ENCODE results near the gene MCM5. TPM values are rescaled to one million over a fixed set of nuclear protein-coding genes. Genes with fewer than 3 reads are reported as not detected.
"Not testable (repeated sequence)": the region's sequence is repeated elsewhere in the genome, so short reads cannot be mapped to it uniquely, and the experiment has no call there.

Gene MCM5
- total RNA-seq, 1 experiment from 2014 or later, result 274 TPM

DNA sequence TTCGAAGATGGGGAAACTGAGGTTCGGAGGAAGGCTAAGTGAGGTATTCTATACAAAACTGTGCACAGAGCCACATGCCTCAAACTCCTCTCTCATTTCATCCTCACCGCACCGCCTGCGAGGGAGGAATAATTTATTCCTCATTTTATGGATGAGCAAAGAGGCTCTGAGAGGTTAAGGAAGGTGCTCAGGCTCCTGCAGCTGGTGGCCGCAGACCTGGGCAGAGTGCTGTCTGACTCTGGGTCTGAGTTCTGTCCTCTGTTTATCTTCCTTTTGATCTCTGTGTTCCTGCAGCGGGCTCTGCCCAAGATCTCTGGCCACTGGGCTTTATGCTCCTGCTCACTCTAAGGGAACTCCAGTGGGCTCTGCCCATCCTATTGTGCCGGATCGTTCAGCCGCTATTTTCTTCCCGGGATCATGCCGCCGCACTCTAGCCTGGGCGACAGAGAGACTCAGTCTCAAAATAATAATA, 59.5 kb downstream of the MCM5 start:
- no peak overlapping the region for H2AK5ac ChIP-seq (ENCODE audit: insufficient read length, low read length)
- H3K4ac ChIP-seq (ENCODE audit: low read depth, low read length), result no peak overlapping the region
- H3K14ac ChIP-seq (ENCODE audit: insufficient read depth, low read length), result no peak overlapping the region
- no peak overlapping the region for H2BK20ac ChIP-seq (ENCODE audit: low read depth, low read length, poor library complexity, severe bottlenecking)
- no peak overlapping the region for H3K4me2 ChIP-seq (ENCODE audit: insufficient read depth, insufficient read length, low read length)
- H3K27ac ChIP-seq (ENCODE audit: insufficient read length, low read depth, low read length), result no peak overlapping the region
- H4K20me1 ChIP-seq (ENCODE audit: control insufficient read depth, insufficient read depth, insufficient read length), result no peaks in the 10 kb centered on the region
- no peak overlapping the region for H3K4me3 Mint-ChIP-seq
- no peaks in the 10 kb centered on the region for H3K27me3 ChIP-seq (ENCODE audit: insufficient read depth, low read length)
- peaks cover 19% of the 10 kb centered on the region in 2 experiments for H3K4me1 Mint-ChIP-seq
- H4K5ac ChIP-seq (ENCODE audit: insufficient read length, low read depth, low read length), result no peak overlapping the region
- WGBS (ENCODE audit: extremely low coverage, insufficient read length, low lambda C conversion rate), result no CpG with 5 or more reads among the region's 14 CpGs
- H3K27me3 Mint-ChIP-seq (ENCODE audit: low read depth), result peaks cover 4% of the 10 kb centered on the region
- H3K18ac ChIP-seq (ENCODE audit: insufficient read length, low read depth, low read length), result no peak overlapping the region
- H3T11ph ChIP-seq (ENCODE audit: low read length), result no peak overlapping the region
- H3K9me3 Mint-ChIP-seq, result peaks cover 0 to 3% of the 10 kb centered on the region in 2 experiments; a peak in 1 of 5 replicates
- no peak overlapping the region for H2BK5ac ChIP-seq (ENCODE audit: insufficient read length, low read length)
- H3K36me3 Mint-ChIP-seq (ENCODE audit: insufficient read depth in 1 of 3, low read depth in 3 of 3), result peaks cover 3 to 6% (median 4%) of the 10 kb centered on the region in 3 experiments; a peak in 6 of 7 replicates
- H3K56ac ChIP-seq (ENCODE audit: insufficient read length, low read depth, low read length), result no peak overlapping the region
- no peak overlapping the region for H3K27ac Mint-ChIP-seq
- no peak for TF ChIP-seq CTCF (conservative IDR thresholded peaks at IDR 0.05)
- no peaks in the 10 kb centered on the region for H3K4me1 ChIP-seq (ENCODE audit: insufficient read depth, low read length)
- DNase-seq, result no peak
- no peaks in the 10 kb centered on the region for H3K79me2 ChIP-seq (ENCODE audit: insufficient read depth, low read length)
- H3K9me3 ChIP-seq (ENCODE audit: control insufficient read depth, low read depth, low read length), result no peaks in the 10 kb centered on the region
- H2BK12ac ChIP-seq (ENCODE audit: insufficient read length, low read depth, low read length), result no peak overlapping the region
- H3K23me2 ChIP-seq (ENCODE audit: insufficient read length, low read depth, low read length, poor library complexity, severe bottlenecking), result no peaks in the 10 kb centered on the region
- H4K8ac ChIP-seq (replicated peaks; ENCODE audit: insufficient read length, low read depth, low read length), result no peak overlapping the region
- H2AFZ ChIP-seq (ENCODE audit: low read length), result no peak overlapping the region
- H3K79me1 ChIP-seq (ENCODE audit: insufficient read depth, low read depth, low read length, poor library complexity, severe bottlenecking), result no peaks in the 10 kb centered on the region
- no peak overlapping the region for H3K23ac ChIP-seq (ENCODE audit: insufficient read length, low read depth, low read length)
- H3K9ac ChIP-seq (ENCODE audit: extremely low read depth, insufficient read length, low read length), result no peak overlapping the region
- H4K91ac ChIP-seq (ENCODE audit: insufficient read length, low read depth, low read length), result no peak overlapping the region
- H2BK120ac ChIP-seq (ENCODE audit: low read depth, low read length, poor library complexity, severe bottlenecking), result no peak overlapping the region
- H2BK15ac ChIP-seq (ENCODE audit: low read depth, low read length), result no peak overlapping the region

GRCh38 chr22:35459976-35460375, 60.0 kb downstream of the MCM5 start:
- H3K27me3 Mint-ChIP-seq (ENCODE audit: low read depth); H3K14ac ChIP-seq (ENCODE audit: insufficient read depth, low read length); H3K9ac ChIP-seq (ENCODE audit: extremely low read depth, insufficient read length, low read length); H3K27me3 ChIP-seq (ENCODE audit: insufficient read depth, low read length); H4K20me1 ChIP-seq (ENCODE audit: control insufficient read depth, insufficient read depth, insufficient read length); H3K36me3 Mint-ChIP-seq (ENCODE audit: insufficient read depth in 1 of 3, low read depth in 3 of 3); H3K23ac ChIP-seq (ENCODE audit: insufficient read length, low read depth, low read length); H2AFZ ChIP-seq (ENCODE audit: low read length); H2BK5ac ChIP-seq (ENCODE audit: insufficient read length, low read length); H3K79me2 ChIP-seq (ENCODE audit: insufficient read depth, low read length); DNase-seq; H3K9me3 ChIP-seq (ENCODE audit: control insufficient read depth, low read depth, low read length); H3K56ac ChIP-seq (ENCODE audit: insufficient read length, low read depth, low read length); H3K4me2 ChIP-seq (ENCODE audit: insufficient read depth, insufficient read length, low read length); H4K8ac ChIP-seq (replicated peaks; ENCODE audit: insufficient read length, low read depth, low read length); H3K9me3 Mint-ChIP-seq; H3K27ac ChIP-seq (ENCODE audit: insufficient read length, low read depth, low read length); H3K27ac Mint-ChIP-seq; H2BK120ac ChIP-seq (ENCODE audit: low read depth, low read length, poor library complexity, severe bottlenecking); H3K4ac ChIP-seq (ENCODE audit: low read depth, low read length); H3K79me1 ChIP-seq (ENCODE audit: insufficient read depth, low read depth, low read length, poor library complexity, severe bottlenecking); H2BK20ac ChIP-seq (ENCODE audit: low read depth, low read length, poor library complexity, severe bottlenecking); H2BK12ac ChIP-seq (ENCODE audit: insufficient read length, low read depth, low read length); H2BK15ac ChIP-seq (ENCODE audit: low read depth, low read length); H3K18ac ChIP-seq (ENCODE audit: insufficient read length, low read depth, low read length); H2AK5ac ChIP-seq (ENCODE audit: insufficient read length, low read length); H3K4me3 Mint-ChIP-seq; H3K4me1 ChIP-seq (ENCODE audit: insufficient read depth, low read length); H4K91ac ChIP-seq (ENCODE audit: insufficient read length, low read depth, low read length); H3T11ph ChIP-seq (ENCODE audit: low read length); H3K23me2 ChIP-seq (ENCODE audit: insufficient read length, low read depth, low read length, poor library complexity, severe bottlenecking); H4K5ac ChIP-seq (ENCODE audit: insufficient read length, low read depth, low read length): not testable (repeated sequence)
- WGBS (ENCODE audit: extremely low coverage, insufficient read length, low lambda C conversion rate), result no CpG with 5 or more reads among the region's 10 CpGs
- H3K4me1 Mint-ChIP-seq, result peaks cover 21 to 22% of the 10 kb centered on the region in 2 experiments
